GM04503 (cell line): Measurements from ENCODE around the gene NELFE.

Experiments used
- DNase-seq: peaks from one replicate; pipeline ENCODE4 v3.0.0-alpha.2; 2012; ENCODE audit warnings: low read depth

Gene NELFE

DNA sequence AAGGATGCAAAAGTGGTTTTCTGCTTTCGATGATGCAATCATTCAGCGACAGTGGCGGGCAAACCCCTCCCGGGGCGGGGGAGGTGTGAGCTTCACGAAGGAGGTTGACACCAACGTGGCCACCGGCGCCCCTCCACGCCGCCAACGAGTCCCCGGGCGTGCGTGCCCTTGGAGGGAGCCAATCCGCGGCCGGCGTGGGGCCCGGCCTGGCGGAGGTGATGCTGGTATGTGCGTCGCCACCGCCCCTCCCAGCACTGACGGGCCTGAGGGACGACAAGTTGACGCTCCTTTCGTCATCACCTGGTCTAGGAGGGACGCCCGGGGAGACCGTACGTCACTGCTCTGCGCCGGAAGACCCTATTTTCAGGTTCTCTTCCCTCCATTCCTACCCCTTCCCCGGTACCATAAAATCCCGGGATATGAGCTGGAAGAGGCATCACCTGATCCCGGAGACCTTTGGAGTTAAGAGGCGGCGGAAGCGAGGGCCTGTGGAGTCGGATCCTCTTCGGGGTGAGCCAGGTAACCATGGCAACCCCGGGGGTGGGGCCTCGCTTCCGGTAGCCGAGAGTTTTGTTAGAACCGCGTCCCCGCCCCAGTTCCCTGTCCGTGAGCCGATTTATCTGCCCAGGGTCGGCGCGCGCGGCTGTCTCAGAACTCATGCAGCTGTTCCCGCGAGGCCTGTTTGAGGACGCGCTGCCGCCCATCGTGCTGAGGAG, 13.4 kb upstream of the NELFE start, which contains the start of gene DXO:
Gene DXO (minus strand): TSS at position 146 of the 716 bp plus-strand sequence. CDS start 463 bp downstream, outside the sequence.
- DNase-seq: peak; percentile 92

DNA sequence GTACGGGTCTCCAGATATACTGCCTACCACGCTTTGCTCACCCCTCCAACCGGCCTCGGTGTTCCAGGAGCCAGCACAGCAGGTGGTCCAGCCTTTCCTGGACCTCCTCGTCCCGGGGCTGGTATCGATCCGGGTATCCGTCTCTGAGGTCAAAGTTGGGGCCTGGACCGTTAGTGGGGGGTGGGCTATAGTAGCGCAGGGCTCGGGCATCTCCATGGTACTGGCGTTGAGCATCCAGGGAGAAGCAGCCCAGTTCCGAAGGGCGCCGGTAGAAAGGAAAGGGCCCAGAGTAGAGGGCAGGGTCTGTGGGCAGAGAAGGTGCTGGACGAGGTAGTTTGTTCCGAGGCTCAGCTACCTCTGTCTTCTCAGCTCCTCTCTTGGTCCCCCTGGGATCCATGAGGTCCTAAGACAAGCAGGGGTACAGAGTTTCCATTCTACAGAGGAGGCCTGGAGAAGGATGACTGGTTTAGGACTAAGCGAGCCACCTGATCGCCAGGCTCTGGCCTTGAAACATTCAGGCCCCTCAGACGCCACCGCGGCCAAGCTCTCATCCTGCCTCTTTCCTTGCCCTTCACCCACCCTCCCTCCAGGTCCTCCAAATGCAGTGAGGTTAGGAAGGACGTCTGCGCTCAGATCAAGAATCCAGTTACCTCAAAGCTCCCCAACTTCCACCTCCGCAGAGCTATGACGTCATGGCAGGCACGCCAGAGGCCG, 12.7 kb upstream of the NELFE start:
- no peak for DNase-seq

- DNase-seq: no peak
Observed at GRCh38 chr6:31970604-31971271, 12.0 kb upstream of the NELFE start.

DNA sequence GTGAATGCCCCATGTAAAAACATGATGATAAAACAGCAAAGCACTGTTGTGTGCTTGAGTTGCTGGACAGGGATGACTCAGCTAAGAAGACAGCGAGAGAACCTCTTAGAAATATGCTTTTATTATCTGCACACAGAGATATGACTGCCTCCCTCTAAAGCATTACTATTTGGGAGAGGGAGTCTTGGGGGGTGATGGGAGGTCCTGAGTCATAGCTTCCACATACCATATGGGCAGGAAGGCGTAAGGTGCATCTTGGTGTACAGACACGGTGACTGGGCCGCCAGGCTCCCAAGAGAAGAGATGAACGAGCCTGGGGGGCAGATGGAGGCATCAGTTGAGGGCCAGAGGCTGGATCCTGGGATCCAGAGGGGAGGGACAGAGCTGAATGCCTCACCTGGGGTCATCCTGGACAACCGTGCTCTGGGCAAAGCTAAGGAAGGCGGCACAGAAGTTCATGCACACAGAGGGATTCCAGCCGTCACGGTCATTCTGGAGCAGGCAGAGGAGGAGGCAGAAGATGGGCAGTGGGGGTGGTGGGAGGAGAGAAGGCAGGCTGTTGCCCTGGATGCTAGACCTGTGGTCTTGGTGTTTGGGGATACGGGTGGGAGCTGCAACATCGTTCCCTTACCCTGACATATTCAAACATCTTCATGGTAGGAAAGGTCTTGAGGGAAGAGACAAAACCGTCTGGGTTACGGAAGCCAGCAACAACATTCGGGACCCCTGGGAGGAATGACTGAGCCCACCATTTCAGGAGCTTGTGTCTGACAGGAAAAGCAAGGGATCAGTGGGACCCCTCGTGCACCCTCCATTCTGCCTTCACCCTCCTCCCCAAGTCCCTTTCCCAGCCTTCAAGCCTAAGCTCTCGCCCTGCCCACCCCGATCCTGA, 11.2 kb upstream of the NELFE start:
- no peak for DNase-seq

DNA sequence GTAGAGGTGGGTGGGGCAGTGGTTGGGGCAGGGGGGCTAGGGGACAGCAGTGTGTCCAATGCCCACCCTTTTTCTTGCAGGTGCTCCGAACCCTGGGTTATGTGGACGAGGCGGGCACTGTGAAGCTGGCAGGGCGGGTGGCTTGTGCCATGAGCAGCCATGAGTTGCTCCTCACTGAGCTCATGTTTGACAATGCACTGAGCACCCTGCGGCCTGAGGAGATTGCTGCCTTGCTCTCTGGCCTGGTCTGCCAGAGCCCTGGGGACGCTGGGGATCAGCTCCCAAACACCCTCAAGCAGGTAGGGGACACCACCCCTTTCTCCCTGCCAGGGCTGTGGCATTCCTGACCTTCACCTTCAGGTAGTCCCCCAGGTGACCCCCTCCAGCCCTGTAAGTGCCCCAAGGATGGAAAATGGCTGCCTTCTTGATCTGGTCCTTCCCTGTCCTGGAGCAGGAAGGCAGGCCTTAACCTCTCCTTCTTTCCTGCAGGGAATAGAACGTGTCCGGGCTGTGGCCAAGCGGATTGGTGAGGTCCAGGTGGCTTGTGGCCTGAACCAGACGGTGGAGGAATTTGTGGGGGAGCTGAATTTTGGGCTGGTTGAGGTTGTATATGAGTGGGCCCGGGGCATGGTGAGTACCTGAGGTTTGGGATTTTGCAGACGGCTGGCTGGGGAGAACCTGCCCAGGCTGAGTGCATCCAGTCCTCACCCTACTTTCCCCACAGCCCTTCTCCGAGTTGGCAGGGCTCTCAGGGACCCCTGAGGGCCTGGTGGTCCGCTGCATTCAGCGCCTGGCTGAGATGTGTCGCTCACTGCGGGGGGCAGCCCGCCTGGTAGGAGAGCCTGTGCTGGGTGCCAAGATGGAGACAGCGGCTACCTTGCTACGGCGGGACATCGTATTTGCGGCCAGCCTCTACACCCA, 10.3 kb upstream of the NELFE start:
- DNase-seq: no peak

- no peak for DNase-seq
Observed at GRCh38 chr6:31968326-31968725, 9.6 kb upstream of the NELFE start.

- no peak for DNase-seq
Observed at GRCh38 chr6:31967926-31968320, 9.2 kb upstream of the NELFE start.

- DNase-seq: no peak
Observed at GRCh38 chr6:31966997-31967925, 8.5 kb upstream of the NELFE start.

DNA sequence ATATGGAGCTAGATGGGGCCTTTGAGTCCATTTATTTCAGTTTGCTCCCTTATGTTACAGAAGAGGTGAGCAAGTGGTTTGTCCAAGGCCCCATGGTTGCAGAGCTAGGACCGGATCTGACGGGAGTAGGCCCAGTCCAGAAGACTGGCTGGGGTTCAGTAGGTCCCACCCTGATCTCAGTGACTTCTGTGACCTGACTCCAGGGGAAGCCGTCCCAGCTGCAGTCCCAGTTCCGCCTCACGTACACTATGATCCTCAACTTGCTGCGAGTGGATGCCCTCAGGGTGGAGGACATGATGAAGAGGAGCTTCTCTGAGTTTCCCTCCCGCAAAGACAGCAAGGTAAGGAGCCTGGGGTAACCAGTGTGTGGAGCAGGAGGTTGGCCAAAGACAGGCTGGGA, 7.7 kb upstream of the NELFE start:
- no peak for DNase-seq

DNA sequence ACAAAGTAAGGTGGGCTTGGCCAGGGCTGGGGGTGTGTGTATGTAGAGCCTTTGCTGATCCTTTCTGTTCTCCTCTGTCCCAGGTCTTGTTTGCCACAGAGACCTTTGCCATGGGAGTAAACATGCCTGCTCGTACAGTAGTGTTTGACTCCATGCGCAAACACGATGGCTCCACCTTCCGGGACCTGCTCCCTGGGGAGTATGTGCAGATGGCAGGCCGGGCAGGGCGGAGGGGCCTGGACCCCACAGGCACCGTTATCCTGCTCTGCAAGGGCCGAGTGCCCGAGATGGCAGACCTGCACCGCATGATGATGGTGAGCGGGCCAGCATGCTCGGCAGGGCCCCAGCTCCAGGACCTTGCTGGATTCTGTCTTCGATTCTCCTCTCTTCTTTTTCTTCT, 6.9 kb upstream of the NELFE start:
- DNase-seq: no peak

DNA sequence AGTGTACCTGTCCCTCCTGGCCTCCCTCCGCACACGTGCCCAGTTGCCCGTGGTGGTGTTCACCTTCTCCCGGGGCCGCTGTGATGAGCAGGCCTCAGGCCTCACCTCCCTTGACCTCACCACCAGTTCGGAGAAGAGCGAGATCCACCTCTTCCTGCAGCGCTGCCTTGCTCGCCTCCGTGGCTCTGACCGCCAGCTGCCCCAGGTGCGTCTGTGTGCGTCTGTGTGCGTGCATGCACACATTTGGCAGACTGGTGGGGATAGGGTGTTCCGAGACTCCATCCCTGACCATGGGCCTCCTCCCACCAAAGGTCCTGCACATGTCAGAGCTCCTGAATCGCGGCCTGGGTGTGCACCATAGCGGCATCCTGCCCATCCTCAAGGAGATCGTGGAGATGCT, 5.2 kb upstream of the NELFE start:
- DNase-seq: no peak

DNA sequence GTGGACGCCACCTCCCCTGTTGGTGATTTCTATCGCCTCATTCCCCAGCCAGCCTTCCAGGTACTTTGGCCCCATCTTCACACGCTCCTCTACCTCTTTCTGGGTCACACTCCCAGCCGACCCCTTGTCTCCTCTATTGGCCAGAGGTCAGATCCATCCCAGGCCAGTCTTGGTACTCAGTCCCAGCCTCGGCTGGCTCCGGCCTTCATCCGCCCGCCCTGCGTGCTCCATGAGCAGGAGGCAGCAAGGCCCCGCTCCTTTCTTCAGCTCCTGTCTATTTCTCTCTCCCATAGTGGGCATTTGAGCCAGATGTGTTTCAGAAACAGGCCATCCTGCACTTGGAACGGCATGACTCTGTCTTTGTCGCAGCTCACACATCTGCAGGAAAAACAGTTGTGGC, 2.8 kb upstream of the NELFE start:
- DNase-seq: no peak

DNA sequence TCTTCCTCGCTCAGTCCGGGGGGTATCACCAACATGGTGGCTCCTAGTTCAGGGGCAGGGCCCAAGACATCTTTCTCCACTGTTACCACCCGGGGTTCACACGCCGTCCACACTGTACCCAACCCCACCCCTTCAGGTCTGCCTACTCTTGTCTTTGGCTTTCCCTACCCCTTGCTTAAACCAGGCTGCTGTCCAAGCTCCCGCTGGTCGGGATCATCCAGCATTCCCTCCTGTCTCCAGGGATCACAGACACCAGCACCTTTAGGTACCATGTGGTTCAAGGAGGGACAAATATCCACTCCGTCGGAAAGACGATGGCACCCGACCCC, 395 bp downstream of the NELFE start:
- DNase-seq: no peak

- no peak for DNase-seq
Observed at GRCh38 chr6:31956796-31957195, 2.0 kb downstream of the NELFE start.

DNA sequence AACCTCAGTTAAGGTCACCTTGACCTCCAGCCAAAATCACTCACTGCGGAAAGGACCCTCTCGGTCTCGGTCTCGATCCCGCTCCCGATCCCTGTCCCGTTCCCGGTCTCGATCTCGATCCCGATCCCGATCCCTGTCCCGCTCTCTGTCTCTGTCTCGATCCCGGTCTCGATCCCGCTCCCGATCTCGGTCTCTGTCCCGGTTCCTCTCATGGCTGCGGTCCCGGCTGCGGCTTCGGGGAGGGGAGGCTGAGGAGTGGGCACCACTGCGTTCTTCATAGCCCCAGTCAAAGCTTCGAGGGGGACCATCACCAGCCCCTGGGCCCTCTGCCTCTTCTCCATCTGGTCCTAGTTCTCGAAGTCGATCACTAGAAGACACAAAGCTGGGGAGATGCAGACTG, 4.3 kb downstream of the NELFE start:
- DNase-seq: no peak

DNA sequence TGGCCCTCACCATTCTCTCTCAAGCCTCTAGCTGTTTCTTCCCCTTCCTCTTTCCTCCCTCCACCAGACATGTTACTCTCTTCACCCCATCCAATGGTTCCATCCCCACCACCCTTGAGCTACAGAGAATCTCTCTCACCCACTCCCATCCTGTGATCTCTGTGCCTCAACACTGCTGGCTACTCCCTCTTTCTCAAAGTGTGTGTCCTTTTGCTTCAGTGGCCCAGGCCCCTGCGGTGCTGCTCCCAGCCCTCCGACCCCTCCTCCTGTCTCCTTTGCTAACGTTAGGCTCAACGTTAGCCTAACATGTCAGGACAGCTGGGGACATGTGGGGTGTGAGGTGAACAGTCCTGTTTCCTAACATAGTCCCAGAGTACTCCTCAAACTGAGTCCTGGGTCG, 5.9 kb downstream of the NELFE start:
- no peak for DNase-seq

DNA sequence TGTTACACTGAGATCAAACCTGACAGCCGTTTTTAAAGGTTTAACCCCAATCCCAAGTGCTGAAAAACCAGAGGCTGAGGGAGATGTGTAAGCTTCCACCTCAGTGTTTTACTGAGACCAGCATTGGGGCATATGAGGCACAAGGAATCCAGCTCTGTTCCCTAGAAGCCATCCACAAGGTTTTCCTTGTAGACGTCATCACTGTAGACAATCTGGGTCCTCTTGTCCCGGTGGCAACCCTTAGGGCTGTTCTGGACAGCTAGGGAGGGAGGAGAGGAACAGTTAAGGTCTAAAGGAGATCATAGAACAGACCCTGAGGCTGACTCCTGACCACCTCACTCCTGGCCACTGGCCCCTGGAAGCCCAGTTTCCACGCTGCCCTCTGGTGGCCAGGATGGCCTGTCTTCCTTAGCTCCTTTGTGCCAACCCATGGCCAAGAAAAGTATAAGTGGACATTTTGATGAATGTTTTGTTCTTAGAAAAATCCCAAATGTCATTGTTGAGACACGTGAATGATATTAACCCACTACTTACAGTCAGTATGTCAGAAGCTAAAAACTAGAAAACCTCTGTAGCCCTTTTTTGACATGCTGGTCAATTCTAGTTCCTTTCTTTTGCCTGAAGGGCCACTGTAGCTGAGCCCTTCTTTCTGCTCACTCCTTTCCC, 6.5 kb downstream of the NELFE start:
- DNase-seq: no peak

GRCh38 chr6:31949926-31950548, 8.7 kb downstream of the NELFE start:
- DNase-seq: no peak
